NCI-H1105 (cell line): Measurements from ENCODE around the gene VWA5B1.
"Not testable (repeated sequence)": the region's sequence is repeated elsewhere in the genome, so short reads cannot be mapped to it uniquely, and the experiment has no call there.

Source experiments
- DNase-seq: peaks from one replicate; lab custom pipeline; 2025; lab: John Stamatoyannopoulos, UW

The VWA5B1 gene

DNA sequence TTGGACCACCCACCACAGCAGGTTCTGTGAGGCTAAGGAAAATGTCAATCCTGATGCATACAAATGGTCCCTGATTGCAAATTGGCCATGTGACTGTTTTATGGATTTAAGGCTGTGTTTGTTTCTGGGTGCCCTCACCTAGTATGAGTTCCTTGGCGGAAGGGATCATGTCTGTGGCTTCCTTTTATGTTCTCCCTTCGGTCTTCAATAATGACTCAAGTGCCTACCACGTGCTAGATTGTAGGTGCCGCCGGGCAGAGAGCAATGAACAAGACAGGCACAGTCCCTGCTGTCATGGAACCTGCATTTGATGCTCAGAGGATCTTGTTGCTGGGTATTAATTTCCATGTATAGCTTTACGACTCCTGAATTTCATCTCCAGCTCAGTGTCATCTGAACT, 9.8 kb upstream of the VWA5B1 start:
- no peak for DNase-seq

- no peak for DNase-seq
Measured at GRCh38 chr1:20281801-20282200, 8.9 kb upstream of the VWA5B1 start.

GRCh38 chr1:20282533-20282932, 8.1 kb upstream of the VWA5B1 start:
- no peak for DNase-seq

GRCh38 chr1:20284046-20284445, 6.6 kb upstream of the VWA5B1 start:
- no peak for DNase-seq

DNA sequence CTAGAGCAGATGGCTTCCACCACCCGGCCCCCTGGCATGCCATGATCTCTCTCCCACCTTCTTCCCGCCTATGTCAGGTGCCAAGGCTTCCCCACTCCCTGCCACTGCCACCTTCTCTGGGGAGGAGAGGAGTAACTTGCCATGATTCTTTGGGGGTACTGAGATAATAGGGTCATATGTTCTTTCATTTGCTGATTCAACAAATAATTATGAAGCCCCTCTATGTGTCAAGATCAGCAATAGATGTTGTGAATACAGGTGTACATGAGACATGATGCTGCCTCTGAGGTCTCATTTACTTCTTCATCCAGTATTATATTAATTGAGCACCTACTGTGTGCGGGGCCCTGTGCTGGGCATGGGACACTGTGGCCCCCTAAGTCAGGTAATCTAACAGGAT, 6.0 kb upstream of the VWA5B1 start:
- DNase-seq = no peak

GRCh38 chr1:20285510-20285909, 5.2 kb upstream of the VWA5B1 start:
- DNase-seq = no peak

GRCh38 chr1:20287696-20288095, 3.0 kb upstream of the VWA5B1 start:
- DNase-seq = not testable (repeated sequence)

GRCh38 chr1:20291645-20292084, 990 bp downstream of the VWA5B1 start:
- no peak for DNase-seq

- no peak for DNase-seq
Measured at GRCh38 chr1:20298626-20299025, 8.0 kb downstream of the VWA5B1 start.

GRCh38 chr1:20301463-20302107, 10.9 kb downstream of the VWA5B1 start:
- no peak for DNase-seq

GRCh38 chr1:20302108-20302471, 11.4 kb downstream of the VWA5B1 start:
- no peak for DNase-seq

- no peak for DNase-seq
Measured at GRCh38 chr1:20307026-20307425, 16.4 kb downstream of the VWA5B1 start.

- no peak for DNase-seq
Measured at GRCh38 chr1:20308569-20308968, 17.9 kb downstream of the VWA5B1 start.

GRCh38 chr1:20311289-20311688, 20.6 kb downstream of the VWA5B1 start:
- DNase-seq = no peak

GRCh38 chr1:20312310-20312709, 21.6 kb downstream of the VWA5B1 start:
- no peak for DNase-seq

DNA sequence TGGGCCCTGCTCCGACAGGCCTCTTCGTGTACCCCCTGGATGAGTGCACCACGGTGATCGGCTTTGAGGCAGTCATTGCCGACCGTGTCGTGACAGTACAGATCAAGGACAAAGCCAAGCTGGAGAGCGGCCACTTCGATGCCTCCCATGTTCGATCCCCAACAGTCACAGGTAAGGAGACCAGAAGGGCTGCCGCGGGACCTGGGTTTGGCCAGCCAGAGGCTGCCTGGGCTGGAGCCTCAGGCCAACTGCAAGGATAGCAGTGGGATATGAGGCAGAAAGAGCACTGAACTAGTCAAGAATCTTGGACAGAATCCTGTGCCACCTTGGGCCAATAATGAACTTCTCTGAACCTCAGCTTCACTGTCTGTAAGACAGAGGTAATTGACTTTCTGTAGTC, 22.1 kb downstream of the VWA5B1 start:
- no peak for DNase-seq

DNA sequence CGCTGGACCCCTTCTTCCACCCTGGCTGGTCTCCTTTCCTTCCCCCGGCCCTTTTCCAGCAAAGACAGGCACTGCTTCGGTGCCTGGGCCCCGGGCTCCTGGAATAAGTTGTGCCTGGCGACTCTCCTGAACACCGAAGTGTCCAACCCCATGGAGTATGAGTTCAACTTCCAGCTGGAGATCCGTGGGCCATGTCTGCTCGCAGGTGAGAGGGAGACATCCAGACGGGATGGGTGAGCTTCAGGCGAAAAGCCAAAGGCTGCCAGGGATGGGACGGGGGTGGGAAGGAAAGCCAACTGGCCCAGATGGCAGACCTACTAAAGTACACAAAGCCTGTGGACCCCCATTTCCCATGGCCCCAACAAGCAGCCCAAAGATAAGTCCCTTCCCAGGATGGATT, 26.8 kb downstream of the VWA5B1 start:
- no peak for DNase-seq

- DNase-seq = no peak
Measured at GRCh38 chr1:20318521-20318920, 27.8 kb downstream of the VWA5B1 start.

- DNase-seq = no peak
Measured at GRCh38 chr1:20318971-20319370, 28.3 kb downstream of the VWA5B1 start.

GRCh38 chr1:20319456-20320220, 29.0 kb downstream of the VWA5B1 start:
- no peak for DNase-seq

- DNase-seq = no peak
Measured at GRCh38 chr1:20320704-20321103, 30.0 kb downstream of the VWA5B1 start.

DNA sequence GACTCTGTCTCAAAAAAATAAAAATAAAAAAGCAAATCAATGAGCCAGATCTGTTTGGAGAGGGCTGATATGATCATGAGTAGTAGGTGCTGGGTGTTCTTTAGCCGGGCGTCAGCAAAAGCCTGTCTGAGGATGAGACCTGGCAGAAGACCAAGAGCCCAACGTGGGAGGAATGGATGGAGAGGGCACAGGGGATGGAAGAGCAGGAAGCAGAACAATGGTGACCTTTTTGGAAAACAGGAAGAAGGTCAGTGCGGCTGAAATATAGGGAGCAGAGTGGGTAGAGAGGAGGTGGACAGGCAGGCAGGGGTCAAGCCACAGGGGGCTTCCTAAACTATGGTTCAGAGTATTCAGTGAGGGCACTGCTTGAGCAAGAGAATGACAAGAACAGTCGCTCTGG, 30.9 kb downstream of the VWA5B1 start:
- no peak for DNase-seq

DNA sequence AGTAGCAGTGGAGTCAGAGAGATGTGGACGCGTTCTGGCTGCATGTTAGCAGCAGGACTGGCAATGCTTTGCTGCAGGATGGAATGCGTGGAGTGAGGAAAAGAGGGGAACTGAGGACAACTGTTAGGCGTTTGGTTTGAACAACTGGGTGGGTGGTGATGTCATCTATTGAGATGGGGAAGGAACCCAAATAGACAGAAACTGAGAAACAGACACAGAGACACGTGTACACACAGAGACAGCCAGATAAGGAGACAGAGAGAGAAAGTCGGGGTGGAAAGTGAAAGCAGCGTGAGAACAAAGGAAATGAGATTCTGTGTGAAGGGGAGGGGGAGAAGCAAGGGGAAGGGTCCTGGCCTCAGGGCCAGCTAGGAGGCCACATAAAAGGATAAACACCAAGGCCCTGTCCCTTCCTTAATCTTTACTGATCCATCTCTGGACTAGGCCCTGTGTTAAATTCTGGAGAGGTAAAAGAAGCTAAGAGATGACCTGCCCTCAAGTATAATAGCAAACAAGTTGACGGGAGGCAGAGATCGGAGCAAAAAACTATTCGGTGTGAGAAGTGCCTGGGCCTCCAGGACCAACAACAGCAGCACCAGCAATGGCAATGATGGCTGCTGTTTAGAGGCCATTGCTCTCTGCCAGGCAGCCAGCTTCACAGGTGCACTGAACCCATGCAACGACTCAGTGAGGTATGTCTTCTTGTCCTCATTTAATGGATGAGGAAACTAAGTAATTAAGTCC, 31.6 kb downstream of the VWA5B1 start:
- DNase-seq = no peak
